Measurements from ENCODE around the gene IL1R2. TPM values are rescaled to one million over a fixed set of nuclear protein-coding genes. Genes with fewer than 3 reads are reported as not detected.

The IL1R2 gene, protein sequence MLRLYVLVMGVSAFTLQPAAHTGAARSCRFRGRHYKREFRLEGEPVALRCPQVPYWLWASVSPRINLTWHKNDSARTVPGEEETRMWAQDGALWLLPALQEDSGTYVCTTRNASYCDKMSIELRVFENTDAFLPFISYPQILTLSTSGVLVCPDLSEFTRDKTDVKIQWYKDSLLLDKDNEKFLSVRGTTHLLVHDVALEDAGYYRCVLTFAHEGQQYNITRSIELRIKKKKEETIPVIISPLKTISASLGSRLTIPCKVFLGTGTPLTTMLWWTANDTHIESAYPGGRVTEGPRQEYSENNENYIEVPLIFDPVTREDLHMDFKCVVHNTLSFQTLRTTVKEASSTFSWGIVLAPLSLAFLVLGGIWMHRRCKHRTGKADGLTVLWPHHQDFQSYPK
- not detected for polyA plus RNA-seq (ENCODE audit: insufficient read length)

DNA sequence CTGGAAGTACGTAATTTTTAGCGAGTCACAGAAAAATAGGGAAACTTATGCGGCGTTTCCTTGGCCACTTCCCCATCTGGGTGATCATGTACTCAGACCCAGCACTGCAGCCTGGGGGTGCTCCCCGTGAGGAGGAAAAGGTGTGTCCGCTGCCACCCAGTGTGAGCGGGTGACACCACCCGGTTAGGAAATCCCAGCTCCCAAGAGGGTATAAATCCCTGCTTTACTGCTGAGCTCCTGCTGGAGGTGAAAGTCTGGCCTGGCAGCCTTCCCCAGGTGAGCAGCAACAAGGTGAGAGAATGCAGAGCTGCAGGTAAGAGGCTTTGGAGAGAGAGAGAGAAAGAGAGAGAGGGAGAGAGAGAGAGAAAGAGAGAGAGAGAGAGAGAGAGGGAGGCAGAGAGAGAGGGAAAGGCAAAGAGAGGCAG lies at the start of gene IL1R2:
IL1R2 (plus strand) TSS at position 240 of the 425 bp plus-strand sequence. CDS start 16,616 bp downstream, outside the sequence.
- no peak for DNase-seq (ENCODE audit: low read depth)

DNA sequence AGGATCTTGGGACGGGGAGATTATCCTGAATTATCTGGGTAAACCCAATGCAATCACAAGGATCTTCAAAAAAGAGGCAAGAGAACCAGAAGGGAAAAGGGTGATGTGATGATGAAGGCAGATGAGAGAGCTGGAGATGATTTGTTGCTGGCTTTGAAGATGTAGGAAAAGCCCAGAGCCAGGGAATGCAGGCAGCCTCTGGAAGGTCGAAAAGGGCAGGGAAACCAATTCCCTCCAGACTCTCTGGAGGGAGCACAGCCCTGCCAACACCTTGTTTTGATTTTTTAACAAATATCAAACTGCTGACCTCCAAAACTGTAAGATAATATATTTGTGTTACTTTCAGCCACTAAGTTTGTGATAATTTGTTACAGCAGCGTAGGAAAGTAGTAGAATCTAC lies 48.9 kb upstream of the IL1R2 start:
- no peak for DNase-seq (ENCODE audit: low read depth)

DNA sequence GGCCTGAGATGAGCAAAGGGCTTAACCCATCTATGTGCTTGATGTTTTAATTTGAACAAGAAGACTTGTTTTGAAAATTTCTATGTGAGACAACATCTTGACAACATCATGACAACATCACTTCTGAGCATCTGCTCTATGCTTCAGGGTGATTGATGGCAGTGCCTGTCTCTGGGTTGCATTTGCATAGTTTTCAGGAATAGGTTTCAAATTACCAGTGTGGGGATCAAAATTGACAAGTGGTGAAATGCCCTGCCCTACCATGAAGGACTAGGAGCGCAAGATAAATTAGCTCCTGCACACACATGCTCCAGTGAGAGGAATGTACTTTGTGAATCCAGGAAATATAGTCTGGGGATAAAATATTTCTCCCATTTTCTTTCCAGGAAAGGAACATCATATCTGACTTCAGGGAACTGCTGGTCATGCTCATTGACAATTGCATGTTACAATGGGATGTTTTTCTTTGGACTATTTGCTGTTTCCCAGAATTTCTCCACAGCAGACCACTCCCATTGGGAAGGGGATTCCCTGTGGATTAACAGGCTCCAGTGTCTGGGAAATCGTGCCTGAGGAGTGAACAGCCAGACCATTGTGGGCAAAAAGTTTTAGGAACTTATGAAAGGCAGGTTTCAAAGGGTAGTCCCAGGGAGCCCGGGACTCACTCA lies 45.3 kb upstream of the IL1R2 start:
- no peak for DNase-seq (ENCODE audit: low read depth)

- DNase-seq (ENCODE audit: low read depth): no peak
Observed at GRCh38 chr2:101947374-101947773, 44.4 kb upstream of the IL1R2 start.

GRCh38 chr2:101948625-101949155 lies 43.1 kb upstream of the IL1R2 start:
- no peak for DNase-seq (ENCODE audit: low read depth)

- DNase-seq (ENCODE audit: low read depth): no peak
Observed at GRCh38 chr2:101949304-101949703, 42.5 kb upstream of the IL1R2 start.

GRCh38 chr2:101951296-101951695 lies 40.5 kb upstream of the IL1R2 start:
- no peak for DNase-seq (ENCODE audit: low read depth)

GRCh38 chr2:101952551-101952950 lies 39.2 kb upstream of the IL1R2 start:
- no peak for DNase-seq (ENCODE audit: low read depth)

DNA sequence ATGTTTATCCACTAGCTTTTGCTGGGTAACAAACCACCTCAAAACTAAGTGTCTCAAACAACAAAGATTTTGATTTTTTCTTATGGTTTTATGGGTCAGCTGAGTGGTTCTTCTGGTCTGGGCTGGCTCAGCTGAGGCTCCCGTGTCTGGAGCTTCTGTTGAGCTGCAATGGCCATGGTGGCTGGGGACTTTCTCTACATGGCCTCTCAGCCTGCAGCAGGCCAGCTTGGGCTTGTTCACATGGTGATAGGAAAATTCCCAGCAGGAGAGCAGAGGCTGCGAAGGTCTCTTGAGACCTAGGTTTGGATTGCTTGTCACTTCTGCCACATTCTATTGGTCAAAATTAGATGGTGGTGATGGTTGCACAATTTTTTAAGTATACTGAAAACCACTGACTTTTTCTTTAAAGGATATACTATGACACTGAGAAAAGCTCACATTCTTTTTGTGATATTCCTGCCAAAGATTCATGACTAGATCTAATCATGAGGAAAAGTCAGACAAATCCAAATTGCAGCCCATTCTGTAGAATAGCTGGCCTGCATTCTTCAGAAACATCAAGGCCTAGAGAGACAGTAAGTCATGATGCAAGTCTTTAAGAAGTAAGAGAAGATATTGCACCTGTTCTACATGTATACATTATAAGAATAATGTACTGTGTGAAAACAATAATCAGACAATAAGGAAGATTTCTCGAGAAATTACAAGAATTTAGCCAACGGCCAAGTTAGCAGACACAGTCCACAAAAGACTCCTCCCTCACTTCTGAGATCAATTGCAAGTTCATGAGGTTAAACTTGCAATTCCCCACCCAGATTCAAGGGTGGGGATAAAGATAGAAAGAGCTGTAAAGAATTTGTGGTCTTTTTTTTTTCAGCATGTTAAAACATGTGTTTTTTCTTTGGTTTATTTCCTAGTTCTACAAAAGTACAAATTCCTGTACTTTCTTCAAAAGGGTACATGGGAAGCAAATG lies 35.0 kb upstream of the IL1R2 start:
- DNase-seq (ENCODE audit: low read depth): no peak

- DNase-seq (ENCODE audit: low read depth): no peak
Observed at GRCh38 chr2:101958061-101958460, 33.7 kb upstream of the IL1R2 start.

GRCh38 chr2:101960819-101961337 lies 30.9 kb upstream of the IL1R2 start:
- no peak for DNase-seq (ENCODE audit: low read depth)

GRCh38 chr2:101961338-101962191 lies 30.2 kb upstream of the IL1R2 start:
- DNase-seq (ENCODE audit: low read depth): peak; percentile 68

DNA sequence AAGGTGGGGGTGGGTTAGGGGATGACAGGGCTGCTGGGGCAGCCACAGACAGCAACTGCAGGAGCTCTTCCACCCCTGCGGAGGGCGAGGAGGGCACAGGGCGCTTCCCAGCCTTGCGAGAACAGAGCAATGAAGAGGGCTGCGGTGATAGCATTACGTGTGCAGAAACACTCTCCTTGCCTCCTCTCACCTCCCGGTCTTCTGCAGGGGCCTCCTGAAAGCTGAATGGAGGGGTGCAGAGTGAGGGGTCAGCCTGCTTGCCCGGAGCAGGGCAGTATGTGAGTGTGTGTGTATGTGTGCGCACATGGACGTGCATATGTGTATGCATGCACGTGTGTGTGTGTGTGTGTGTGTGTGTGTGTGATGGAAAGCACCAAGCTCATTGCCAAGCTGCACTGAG lies 29.5 kb upstream of the IL1R2 start:
- no peak for DNase-seq (ENCODE audit: low read depth)

DNA sequence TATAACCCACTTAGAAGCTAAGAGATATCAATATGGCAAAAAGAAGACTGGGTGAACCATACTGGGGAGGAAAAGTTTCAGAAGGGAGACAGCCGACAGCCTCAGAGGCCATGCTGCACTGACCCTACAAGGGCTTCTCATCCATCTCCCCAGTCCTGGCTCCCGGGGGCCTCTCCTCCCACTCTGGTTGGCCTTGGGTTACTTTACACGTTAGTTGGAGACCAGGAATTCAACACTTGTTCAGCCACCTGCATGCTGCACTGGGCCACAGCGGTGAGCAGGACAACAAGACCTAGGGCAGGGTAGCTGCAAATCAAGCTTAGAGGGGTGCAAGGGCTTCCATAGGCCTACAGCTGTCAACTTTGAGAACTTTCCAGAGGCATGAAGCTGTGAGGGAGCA lies 28.6 kb upstream of the IL1R2 start:
- no peak for DNase-seq (ENCODE audit: low read depth)

- DNase-seq (ENCODE audit: low read depth): no peak
Observed at GRCh38 chr2:101967826-101968513, 23.8 kb upstream of the IL1R2 start.

- no peak for DNase-seq (ENCODE audit: low read depth)
Observed at GRCh38 chr2:101969723-101970122, 22.0 kb upstream of the IL1R2 start.

DNA sequence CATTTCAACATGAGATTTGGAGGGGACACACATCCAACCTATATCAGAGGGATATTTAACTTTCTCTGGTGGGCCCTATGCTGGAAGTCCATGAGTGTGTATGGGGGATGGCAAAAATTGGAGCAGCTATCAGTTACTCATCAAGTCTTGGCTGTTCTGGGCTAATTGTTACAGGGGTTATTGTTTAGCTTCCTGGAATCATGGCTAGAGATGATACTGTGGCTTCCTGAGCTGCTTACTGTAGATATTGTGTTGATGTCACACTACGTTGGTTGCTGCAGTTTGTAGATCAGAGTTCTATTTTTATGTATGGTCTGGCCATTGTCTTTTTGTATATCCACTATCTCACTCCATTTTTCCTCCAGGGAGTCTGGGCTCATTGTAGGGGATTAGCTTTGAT lies 20.9 kb upstream of the IL1R2 start:
- DNase-seq (ENCODE audit: low read depth): no peak

DNA sequence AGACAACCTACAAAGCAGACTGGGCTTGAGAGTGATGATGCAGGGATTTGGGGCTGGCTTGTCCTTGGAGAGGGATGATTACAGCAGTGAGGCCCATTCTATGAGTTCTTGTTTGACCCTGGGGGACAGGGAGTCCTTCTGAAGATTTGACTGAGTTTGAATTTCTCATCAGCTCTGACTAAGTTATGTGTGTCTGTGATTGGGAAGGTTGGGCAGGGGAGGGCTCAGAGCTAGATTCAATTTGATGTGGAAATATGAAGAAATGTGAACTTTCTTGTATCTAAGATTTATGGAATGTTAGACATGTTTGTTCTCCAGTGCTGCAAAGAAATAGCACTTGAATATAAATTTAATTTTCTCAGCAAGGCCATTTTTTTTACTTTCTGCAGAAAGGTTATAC lies 19.9 kb upstream of the IL1R2 start:
- DNase-seq (ENCODE audit: low read depth): no peak

- DNase-seq (ENCODE audit: low read depth): no peak
Observed at GRCh38 chr2:101972621-101973434, 18.9 kb upstream of the IL1R2 start.
